ENCODE data around the gene RASSF10. TPM values are rescaled to one million over a fixed set of nuclear protein-coding genes. Genes with fewer than 3 reads are reported as not detected.

Gene RASSF10
- total RNA-seq, 6 experiments from 2014 or later, result not detected

- no peak for DNase-seq
- Mint-ChIP-seq H3K36me3 (ENCODE audit: low read depth) (no peaks in the 10 kb centered on the region; the same call in 1 of the 2 replicates), H3K9me3 (no peaks in the 10 kb centered on the region; the same call in 1 of the 2 replicates), H3K27ac (no peak overlapping the region), H3K4me3 (no peak overlapping the region), H3K27me3 (ENCODE audit: insufficient read depth) (peaks cover 53% of the 10 kb centered on the region), H3K4me1 (ENCODE audit: low read depth) (no peaks in the 10 kb centered on the region)
- no peak for TF ChIP-seq CTCF (IDR thresholded peaks at IDR 0.05)
Observed at GRCh38 chr11:13009476-13009920, 382 bp downstream of the RASSF10 start.

GRCh38 chr11:13009921-13010748 is 1.0 kb downstream of the RASSF10 start:
- Mint-ChIP-seq H3K36me3 (ENCODE audit: low read depth) (no peaks in the 10 kb centered on the region; the same call in 1 of the 2 replicates), H3K4me1 (ENCODE audit: low read depth) (no peaks in the 10 kb centered on the region), H3K27me3 (ENCODE audit: insufficient read depth) (peaks cover 53% of the 10 kb centered on the region), H3K9me3 (no peaks in the 10 kb centered on the region; the same call in 1 of the 2 replicates), H3K4me3 (no peak overlapping the region), H3K27ac (no peak overlapping the region)
- DNase-seq, result no peak
- no peak for TF ChIP-seq CTCF (IDR thresholded peaks at IDR 0.05)

- DNase-seq, result no peak
- H3K4me1 Mint-ChIP-seq (ENCODE audit: low read depth), result no peaks in the 10 kb centered on the region
- peaks cover 57% of the 10 kb centered on the region for H3K27me3 Mint-ChIP-seq (ENCODE audit: insufficient read depth)
- no peaks in the 10 kb centered on the region; the same call in 1 of the 2 replicates for H3K9me3 Mint-ChIP-seq
- no peaks in the 10 kb centered on the region; the same call in 1 of the 2 replicates for H3K36me3 Mint-ChIP-seq (ENCODE audit: low read depth)
- H3K4me3 Mint-ChIP-seq, result no peak overlapping the region
- no peak overlapping the region for H3K27ac Mint-ChIP-seq
- TF ChIP-seq CTCF (IDR thresholded peaks at IDR 0.05), result no peak
Observed at GRCh38 chr11:13010749-13011465, 1.8 kb downstream of the RASSF10 start.

GRCh38 chr11:13011466-13012055 is 2.4 kb downstream of the RASSF10 start:
- H3K4me3 Mint-ChIP-seq, result no peak overlapping the region
- H3K9me3 Mint-ChIP-seq, result no peaks in the 10 kb centered on the region
- no peak for TF ChIP-seq CTCF (IDR thresholded peaks at IDR 0.05)
- no peak for DNase-seq
- H3K27me3 Mint-ChIP-seq (ENCODE audit: insufficient read depth), result peaks cover 56% of the 10 kb centered on the region
- H3K4me1 Mint-ChIP-seq (ENCODE audit: low read depth), result no peaks in the 10 kb centered on the region
- no peak overlapping the region for H3K27ac Mint-ChIP-seq
- no peaks in the 10 kb centered on the region; the same call in 1 of the 2 replicates for H3K36me3 Mint-ChIP-seq (ENCODE audit: low read depth)

GRCh38 chr11:13012056-13012661 is 3.0 kb downstream of the RASSF10 start:
- H3K9me3 Mint-ChIP-seq, result no peaks in the 10 kb centered on the region
- no peak for DNase-seq
- no peaks in the 10 kb centered on the region for H3K36me3 Mint-ChIP-seq (ENCODE audit: low read depth)
- no peaks in the 10 kb centered on the region for H3K4me1 Mint-ChIP-seq (ENCODE audit: low read depth)
- no peak overlapping the region for H3K4me3 Mint-ChIP-seq
- TF ChIP-seq CTCF (IDR thresholded peaks at IDR 0.05), result no peak
- H3K27ac Mint-ChIP-seq, result no peak overlapping the region
- peaks cover 54% of the 10 kb centered on the region for H3K27me3 Mint-ChIP-seq (ENCODE audit: insufficient read depth)
